WTC11 (cell line): ENCODE measurements around the gene SELENOS. TPM values are rescaled to one million over a fixed set of nuclear protein-coding genes. Genes with fewer than 3 reads are reported as not detected.

Source experiments
- ATAC-seq: fragments of 200-7000 bp; cut with Tn5 transposase; 2 replicates; pipeline ENCODE4 v1.10.0; 2021; ENCODE audit warnings: mild to moderate bottlenecking, moderate library complexity
- CTCF ChIA-PET: fragments of 300-600 bp; sonication (Branson Sonifier 250); formaldehyde crosslinking; loops from one replicate; lab custom pipeline; 2021; ENCODE audit warnings: antibody characterized with exemption; lab: Charles Lee
- POLR2A ChIA-PET: fragments of 350-600 bp; sonication (Branson Sonifier 250); formaldehyde crosslinking; loops from one replicate; lab custom pipeline; 2021; ENCODE audit warnings: antibody characterized with exemption; lab: Charles Lee
- DNase-seq: peaks from one replicate; pipeline ENCODE4 v3.0.0; 2021; ENCODE audit warnings: low spot score
- H3K27ac Mint-ChIP-seq: 2 replicates; pipeline ENCODE4 v1.8.0; 2021; ENCODE audit warnings: mixed read lengths
- H3K27me3 Mint-ChIP-seq: 2 replicates; pipeline ENCODE4 v1.8.0; 2021; ENCODE audit warnings: low read depth, mild to moderate bottlenecking, moderate library complexity, mixed read lengths
- H3K36me3 Mint-ChIP-seq: 2 replicates; pipeline ENCODE4 v1.8.0; 2021; ENCODE audit warnings: mixed read lengths
- H3K4me1 Mint-ChIP-seq: 2 replicates; pipeline ENCODE4 v1.8.0; 2022; ENCODE audit warnings: mixed read lengths
- H3K4me3 Mint-ChIP-seq: 2 replicates; pipeline ENCODE4 v1.8.0; 2021; ENCODE audit warnings: mild to moderate bottlenecking, moderate library complexity, mixed read lengths
- H3K9me3 Mint-ChIP-seq: 2 replicates; pipeline ENCODE4 v1.8.0; 2021; ENCODE audit warnings: mixed read lengths
- CREB1 ChIP-seq: sonication (generic); formaldehyde crosslinking; IDR thresholded peaks from 2 replicates; pipeline ENCODE4 v1.8.0; 2023; ENCODE audit warnings: mild to moderate bottlenecking, missing genetic modification reagents
- ELF4 ChIP-seq: sonication (generic); formaldehyde crosslinking; IDR thresholded peaks from 2 replicates; pipeline ENCODE4 v1.8.1; 2022; ENCODE audit warnings: low read depth, mild to moderate bottlenecking, moderate library complexity, missing genetic modification reagents
- FOXJ3 ChIP-seq: sonication (generic); formaldehyde crosslinking; IDR thresholded peaks from 2 replicates; pipeline ENCODE4 v1.9.0; 2021; ENCODE audit warnings: missing genetic modification reagents, mild to moderate bottlenecking, borderline replicate concordance
- JUN ChIP-seq: sonication (generic); formaldehyde crosslinking; IDR thresholded peaks from 2 replicates; pipeline ENCODE4 v1.8.0; 2023; ENCODE audit warnings: mild to moderate bottlenecking, missing genetic modification reagents
- KAT7 ChIP-seq: sonication (generic); formaldehyde crosslinking; IDR thresholded peaks from 2 replicates; pipeline ENCODE4 v1.8.1; 2023; ENCODE audit warnings: missing genetic modification reagents, mild to moderate bottlenecking, borderline replicate concordance
- MYBL2 ChIP-seq: sonication (generic); formaldehyde crosslinking; IDR thresholded peaks from 2 replicates; pipeline ENCODE4 v1.8.1; 2023; ENCODE audit warnings: mild to moderate bottlenecking, moderate library complexity, missing genetic modification reagents
- RELA ChIP-seq: sonication (generic); formaldehyde crosslinking; IDR thresholded peaks from 2 replicates; pipeline ENCODE4 v1.8.1; 2022; ENCODE audit warnings: missing genetic modification reagents, mild to moderate bottlenecking, borderline replicate concordance
- RORB ChIP-seq: fragments of 250-450 bp; sonication (Bioruptor Pico); IDR thresholded peaks from 2 replicates; pipeline ENCODE4 v1.9.0; 2021; ENCODE audit warnings: mild to moderate bottlenecking
- SMAD3 ChIP-seq: sonication (generic); formaldehyde crosslinking; IDR thresholded peaks from 2 replicates; pipeline ENCODE4 v1.8.0; 2022; ENCODE audit warnings: missing genetic modification reagents, mild to moderate bottlenecking, borderline replicate concordance
- SP1 ChIP-seq: sonication (generic); formaldehyde crosslinking; conservative IDR thresholded peaks from 2 replicates; pipeline ENCODE4 v1.8.1; 2022; ENCODE audit warnings: missing genetic modification reagents
- TCF7 ChIP-seq: sonication (generic); formaldehyde crosslinking; IDR thresholded peaks from 2 replicates; pipeline ENCODE4 v1.8.0; 2022; ENCODE audit warnings: mild to moderate bottlenecking, low read depth, missing genetic modification reagents, moderate library complexity
- TEAD4 ChIP-seq: sonication (generic); formaldehyde crosslinking; IDR thresholded peaks from 2 replicates; pipeline ENCODE4 v1.8.0; 2022; ENCODE audit warnings: mild to moderate bottlenecking, missing genetic modification reagents
- ZBTB21 ChIP-seq: sonication (generic); formaldehyde crosslinking; IDR thresholded peaks from 2 replicates; pipeline ENCODE4 v1.8.1; 2023; ENCODE audit warnings: mild to moderate bottlenecking, missing genetic modification reagents, borderline replicate concordance
- ZNF317 ChIP-seq: sonication (generic); formaldehyde crosslinking; IDR thresholded peaks from 2 replicates; pipeline ENCODE4 v1.8.1; 2023; ENCODE audit warnings: low read depth, mild to moderate bottlenecking, moderate library complexity, missing genetic modification reagents, borderline replicate concordance
- total RNA-seq: library from RNA; stranded (reverse); gene quantifications from 3 replicates; pipeline ENCODE4 v1.2.3, GENCODE V29; 2021
- TF ChIP-seq, protein P1 (sequence below): fragments of 250-450 bp; sonication (Bioruptor Pico); IDR thresholded peaks from 2 replicates; pipeline ENCODE4 v1.9.0; 2021; ENCODE audit warnings: mild to moderate bottlenecking
- TF ChIP-seq, protein P2 (sequence below): sonication (generic); formaldehyde crosslinking; IDR thresholded peaks from 2 replicates; pipeline ENCODE4 v1.8.0; 2022; ENCODE audit warnings: mild to moderate bottlenecking, missing genetic modification reagents
- TF ChIP-seq, protein P3 (sequence below): sonication (generic); formaldehyde crosslinking; IDR thresholded peaks from 2 replicates; pipeline ENCODE4 v1.8.1; 2022; ENCODE audit warnings: mild to moderate bottlenecking, missing genetic modification reagents, moderate library complexity, borderline replicate concordance
- TF ChIP-seq, protein P4 (sequence below): sonication (generic); formaldehyde crosslinking; IDR thresholded peaks from 2 replicates; pipeline ENCODE4 v1.8.0; 2023; ENCODE audit warnings: missing genetic modification reagents
- TF ChIP-seq, protein P5 (sequence below): sonication (generic); formaldehyde crosslinking; IDR thresholded peaks from 2 replicates; pipeline ENCODE4 v1.8.1; 2022; ENCODE audit warnings: low read depth, mild to moderate bottlenecking, moderate library complexity, missing genetic modification reagents, borderline replicate concordance
- TF ChIP-seq, protein P6 (sequence below): fragments of 250-450 bp; sonication (Bioruptor Pico); conservative IDR thresholded peaks from 2 replicates; pipeline ENCODE4 v1.9.0; 2021; ENCODE audit warnings: mild to moderate bottlenecking
- TF ChIP-seq, protein P7 (sequence below): sonication (generic); formaldehyde crosslinking; IDR thresholded peaks from 2 replicates; pipeline ENCODE4 v1.8.1; 2023; ENCODE audit warnings: mild to moderate bottlenecking, moderate library complexity, missing genetic modification reagents

SELENOS gene
- total RNA-seq, 1 experiment from 2014 or later, result 43.8 TPM

DNA sequence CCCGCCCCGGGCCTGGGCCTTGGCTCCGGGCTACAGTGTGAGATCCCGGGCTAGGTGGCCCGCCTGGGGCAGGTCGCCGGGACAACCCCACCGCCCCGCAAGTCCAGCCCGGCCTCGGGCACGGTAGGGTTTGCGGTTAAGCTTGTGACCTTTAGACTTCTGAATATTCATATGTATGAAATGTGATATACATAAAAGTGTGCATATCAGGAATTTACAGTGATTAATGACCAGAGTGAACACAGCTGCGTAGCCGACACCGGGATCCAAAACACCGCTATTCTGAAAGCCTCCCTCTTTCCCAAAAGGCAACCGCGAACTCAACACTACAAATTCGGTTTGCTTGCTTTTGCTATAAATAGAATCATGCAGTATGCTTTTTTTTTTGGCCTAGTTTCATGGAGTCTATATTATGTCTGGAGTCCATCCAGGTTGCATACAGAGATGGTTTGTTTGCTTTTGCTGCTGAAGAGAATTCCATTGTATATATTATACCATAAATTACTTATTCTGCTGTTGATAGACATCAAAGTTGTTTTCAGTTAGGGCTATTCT is 18.4 kb upstream of the SELENOS start (continued):
- TF ChIP-seq, protein P1, sequence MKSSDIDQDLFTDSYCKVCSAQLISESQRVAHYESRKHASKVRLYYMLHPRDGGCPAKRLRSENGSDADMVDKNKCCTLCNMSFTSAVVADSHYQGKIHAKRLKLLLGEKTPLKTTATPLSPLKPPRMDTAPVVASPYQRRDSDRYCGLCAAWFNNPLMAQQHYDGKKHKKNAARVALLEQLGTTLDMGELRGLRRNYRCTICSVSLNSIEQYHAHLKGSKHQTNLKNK (CRISPR knock-in tag), result no peak
- TF ChIP-seq, all 79 proteins: peak for 0

DNA sequence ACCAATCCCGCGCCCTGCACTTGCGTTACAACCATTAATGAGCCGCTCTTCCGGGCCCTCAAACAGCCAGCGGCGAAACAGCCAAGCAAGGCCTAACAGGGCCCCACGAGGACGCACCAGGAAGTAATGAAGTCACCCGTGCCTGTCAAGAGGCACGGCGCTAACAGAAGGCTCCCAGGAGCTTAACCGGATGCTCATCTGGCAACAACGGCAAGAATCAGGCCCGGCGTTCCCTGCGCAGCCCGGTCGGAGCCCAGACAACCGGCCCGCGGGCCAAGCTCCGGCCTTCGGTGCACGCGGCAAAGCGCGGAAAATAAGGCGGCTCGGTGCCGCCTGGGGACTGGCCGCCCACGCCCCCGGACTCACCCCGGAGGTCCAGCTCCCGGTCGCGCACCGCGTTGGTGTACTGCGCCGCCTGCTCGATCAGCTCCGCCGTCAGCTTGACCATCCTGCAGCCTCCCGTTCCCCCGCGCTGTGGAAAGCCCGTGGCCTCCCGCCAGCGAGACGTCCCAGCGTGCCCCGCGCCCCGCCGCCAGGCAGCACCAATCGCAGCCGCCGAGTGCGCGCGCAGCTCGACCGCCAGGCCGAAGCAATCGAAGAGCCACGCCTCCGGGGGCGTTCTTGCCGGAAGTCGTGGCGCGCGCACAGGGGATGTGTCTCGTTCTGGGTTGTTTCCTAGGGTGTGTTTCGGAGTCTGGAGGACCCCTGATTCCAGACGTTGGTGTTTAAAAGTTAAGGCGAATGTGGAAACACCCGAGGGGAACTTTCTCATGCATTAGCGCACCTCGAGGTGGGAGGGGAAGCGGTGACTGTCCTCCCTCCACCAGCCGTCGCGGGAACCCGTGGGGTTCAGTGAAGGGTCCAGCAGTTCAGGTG is 17.7 kb upstream of the SELENOS start, which contains the start of gene SNRPA1:
Gene SNRPA1, minus strand, starts transcription at position 518 of the 876 bp plus-strand sequence. Its CDS starts 70 bp downstream, at position 448.
- peak; percentile 87 for ATAC-seq
- peaks cover 15% of the 10 kb centered on the region for H3K36me3 Mint-ChIP-seq
- POLR2A ChIA-PET, result interaction anchor here (0.9 to 1.2 kb wide), 4 partner anchors 26 to 360 kb away, joined by 3 read pairs; no protein-coding TSS in a partner anchor
- peak; percentile 95 for DNase-seq
- peak within 1 kb of the TSS; percentile 74 for H3K27ac Mint-ChIP-seq
- H3K9me3 Mint-ChIP-seq, result no peaks in the 10 kb centered on the region
- CTCF ChIA-PET, result interaction anchor here (0.6 to 2.0 kb wide), 4 partner anchors 25 to 360 kb away, joined by 3 to 9 read pairs (median 4); partner anchors contain the start of gene CHSY1
- peak within 1 kb of the TSS; percentile 96 for H3K4me3 Mint-ChIP-seq
- H3K27me3 Mint-ChIP-seq, result no peaks in the 10 kb centered on the region; the same call in 1 of the 2 replicates
- H3K4me1 Mint-ChIP-seq, result peaks cover 17% of the 10 kb centered on the region
- TF ChIP-seq, protein P2, sequence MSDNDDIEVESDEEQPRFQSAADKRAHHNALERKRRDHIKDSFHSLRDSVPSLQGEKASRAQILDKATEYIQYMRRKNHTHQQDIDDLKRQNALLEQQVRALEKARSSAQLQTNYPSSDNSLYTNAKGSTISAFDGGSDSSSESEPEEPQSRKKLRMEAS (CRISPR knock-in tag), result peak; percentile 96
- TF ChIP-seq RELA (CRISPR knock-in tag) (peak; percentile 71; the same call in 1 of the 2 replicates), RORB (CRISPR knock-in tag) (no peak), FOXJ3 (CRISPR knock-in tag) (no peak), ZBTB21 (CRISPR knock-in tag) (peak; percentile 87; the same call in 1 of the 2 replicates), SMAD3 (CRISPR knock-in tag) (0 out of 2 replicates have a peak, but pooled peaks have one; percentile 16), KAT7 (CRISPR knock-in tag) (0 out of 2 replicates have a peak, but pooled peaks have one; percentile 90), ZNF317 (no peak), TCF7 (CRISPR knock-in tag) (no peak), JUN (no peak), ELF4 (CRISPR knock-in tag) (no peak), TEAD4 (CRISPR knock-in tag) (no peak), CREB1 (no peak; the same call in 1 of the 2 replicates), MYBL2 (CRISPR knock-in tag) (peak; percentile 92), SP1 (CRISPR knock-in tag) (peak; percentile 99)
- TF ChIP-seq, protein P3, sequence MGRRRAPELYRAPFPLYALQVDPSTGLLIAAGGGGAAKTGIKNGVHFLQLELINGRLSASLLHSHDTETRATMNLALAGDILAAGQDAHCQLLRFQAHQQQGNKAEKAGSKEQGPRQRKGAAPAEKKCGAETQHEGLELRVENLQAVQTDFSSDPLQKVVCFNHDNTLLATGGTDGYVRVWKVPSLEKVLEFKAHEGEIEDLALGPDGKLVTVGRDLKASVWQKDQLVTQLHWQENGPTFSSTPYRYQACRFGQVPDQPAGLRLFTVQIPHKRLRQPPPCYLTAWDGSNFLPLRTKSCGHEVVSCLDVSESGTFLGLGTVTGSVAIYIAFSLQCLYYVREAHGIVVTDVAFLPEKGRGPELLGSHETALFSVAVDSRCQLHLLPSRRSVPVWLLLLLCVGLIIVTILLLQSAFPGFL (CRISPR knock-in tag), result 0 out of 2 replicates have a peak, but pooled peaks have one; percentile 57
- TF ChIP-seq, protein P4, sequence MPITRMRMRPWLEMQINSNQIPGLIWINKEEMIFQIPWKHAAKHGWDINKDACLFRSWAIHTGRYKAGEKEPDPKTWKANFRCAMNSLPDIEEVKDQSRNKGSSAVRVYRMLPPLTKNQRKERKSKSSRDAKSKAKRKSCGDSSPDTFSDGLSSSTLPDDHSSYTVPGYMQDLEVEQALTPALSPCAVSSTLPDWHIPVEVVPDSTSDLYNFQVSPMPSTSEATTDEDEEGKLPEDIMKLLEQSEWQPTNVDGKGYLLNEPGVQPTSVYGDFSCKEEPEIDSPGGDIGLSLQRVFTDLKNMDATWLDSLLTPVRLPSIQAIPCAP (CRISPR knock-in tag), result peak; percentile 76; the same call in 1 of the 2 replicates
- TF ChIP-seq, protein P5, sequence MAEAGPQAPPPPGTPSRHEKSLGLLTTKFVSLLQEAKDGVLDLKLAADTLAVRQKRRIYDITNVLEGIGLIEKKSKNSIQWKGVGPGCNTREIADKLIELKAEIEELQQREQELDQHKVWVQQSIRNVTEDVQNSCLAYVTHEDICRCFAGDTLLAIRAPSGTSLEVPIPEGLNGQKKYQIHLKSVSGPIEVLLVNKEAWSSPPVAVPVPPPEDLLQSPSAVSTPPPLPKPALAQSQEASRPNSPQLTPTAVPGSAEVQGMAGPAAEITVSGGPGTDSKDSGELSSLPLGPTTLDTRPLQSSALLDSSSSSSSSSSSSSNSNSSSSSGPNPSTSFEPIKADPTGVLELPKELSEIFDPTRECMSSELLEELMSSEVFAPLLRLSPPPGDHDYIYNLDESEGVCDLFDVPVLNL (CRISPR knock-in tag), result peak; percentile 82
- TF ChIP-seq, protein P6, sequence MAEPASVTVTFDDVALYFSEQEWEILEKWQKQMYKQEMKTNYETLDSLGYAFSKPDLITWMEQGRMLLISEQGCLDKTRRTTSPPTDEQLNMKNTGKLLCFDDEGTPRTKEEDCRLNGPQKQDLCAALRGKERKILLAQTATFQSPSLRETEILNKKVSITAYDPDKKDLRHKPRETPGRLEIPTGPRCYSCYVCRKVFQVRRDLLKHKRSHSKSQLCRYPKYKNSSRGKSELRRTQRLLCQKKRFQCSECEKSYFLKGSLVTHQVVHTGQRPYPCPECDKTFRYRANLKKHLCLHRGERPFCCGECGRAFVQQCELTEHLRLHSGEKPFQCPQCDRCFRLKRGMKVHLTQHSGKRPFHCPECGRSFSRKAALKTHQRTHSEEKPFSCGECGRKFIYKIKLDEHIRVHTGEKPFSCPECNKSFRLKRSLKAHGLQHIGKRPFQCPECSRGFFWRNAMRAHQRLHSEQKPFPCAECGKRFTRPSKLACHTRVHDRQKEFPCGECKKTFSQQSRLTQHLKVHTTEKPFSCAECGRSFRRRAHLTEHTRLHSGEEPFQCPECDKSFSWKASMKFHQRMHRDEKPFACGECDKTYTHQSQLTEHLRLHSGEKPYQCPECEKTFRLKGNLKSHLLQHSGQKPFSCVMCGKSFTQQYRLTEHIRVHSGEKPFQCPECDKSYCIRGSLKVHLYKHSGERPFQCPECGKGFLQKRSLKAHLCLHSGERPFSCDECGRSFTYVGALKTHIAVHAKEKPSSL, result no peak
- TF ChIP-seq, protein P7, sequence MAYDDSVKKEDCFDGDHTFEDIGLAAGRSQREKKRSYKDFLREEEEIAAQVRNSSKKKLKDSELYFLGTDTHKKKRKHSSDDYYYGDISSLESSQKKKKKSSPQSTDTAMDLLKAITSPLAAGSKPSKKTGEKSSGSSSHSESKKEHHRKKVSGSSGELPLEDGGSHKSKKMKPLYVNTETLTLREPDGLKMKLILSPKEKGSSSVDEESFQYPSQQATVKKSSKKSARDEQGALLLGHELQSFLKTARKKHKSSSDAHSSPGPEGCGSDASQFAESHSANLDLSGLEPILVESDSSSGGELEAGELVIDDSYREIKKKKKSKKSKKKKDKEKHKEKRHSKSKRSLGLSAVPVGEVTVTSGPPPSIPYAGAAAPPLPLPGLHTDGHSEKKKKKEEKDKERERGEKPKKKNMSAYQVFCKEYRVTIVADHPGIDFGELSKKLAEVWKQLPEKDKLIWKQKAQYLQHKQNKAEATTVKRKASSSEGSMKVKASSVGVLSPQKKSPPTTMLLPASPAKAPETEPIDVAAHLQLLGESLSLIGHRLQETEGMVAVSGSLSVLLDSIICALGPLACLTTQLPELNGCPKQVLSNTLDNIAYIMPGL, result peak; percentile 93
